ENCODE measurements around the gene GUCY2F.

The GUCY2F gene

GRCh38 chrX:109481986-109482385, at the start of gene GUCY2F:
GUCY2F (minus strand) TSS chrX:109482086; CDS start chrX:109475936, 6,150 bp downstream.
- Histone ChIP-seq H3K27ac (ENCODE audit: low read depth, low read length) (no peak within 1 kb of the TSS), H3K36me3 (ENCODE audit: low read length) (no peaks in the 10 kb centered on the region), H3K9me2 (replicated peaks; ENCODE audit: insufficient read depth, low read length) (no peaks in the 10 kb centered on the region)

GRCh38 chrX:109519001-109519400, 37.1 kb upstream of the GUCY2F start:
- Histone ChIP-seq H3F3A (ENCODE audit: insufficient read depth) (no peaks in the 10 kb centered on the region), H4K20me1 (ENCODE audit: low read depth, low read length) (no peaks in the 10 kb centered on the region), H3K9me2 (replicated peaks; ENCODE audit: insufficient read depth, low read length) (no peaks in the 10 kb centered on the region), H2AFZ (ENCODE audit: low read depth, low read length, severe bottlenecking) (no peak overlapping the region), H3K9me3 (ENCODE audit: insufficient read depth, low read length) (no peaks in the 10 kb centered on the region), H3K27me3 (ENCODE audit: low read length) (no peaks in the 10 kb centered on the region), H3K36me3 (ENCODE audit: low read length) (no peaks in the 10 kb centered on the region), H3K27ac (ENCODE audit: low read depth, low read length) (no peak overlapping the region), H3K9ac (ENCODE audit: low read length) (no peak overlapping the region), H3K79me2 (ENCODE audit: insufficient read depth, low read length) (no peaks in the 10 kb centered on the region), H3K4me2 (ENCODE audit: low read depth, low read length, poor library complexity, severe bottlenecking) (no peak overlapping the region), H3K4me3 (ENCODE audit: insufficient read depth, low read length, poor library complexity, severe bottlenecking) (no peak overlapping the region)
- TF ChIP-seq EZH2phosphoT487 (conservative IDR thresholded peaks at IDR 0.05; ENCODE audit: low read length) (no peak), CTCF (IDR thresholded peaks at IDR 0.05; ENCODE audit: insufficient read depth, low read length, poor library complexity, severe bottlenecking) (no peak)

More at GRCh38 chrX:109481986-109482385, at the start of gene GUCY2F:
- no peak for TF ChIP-seq EZH2phosphoT487 (conservative IDR thresholded peaks at IDR 0.05; ENCODE audit: low read length)
- no peak for TF ChIP-seq CTCF (IDR thresholded peaks at IDR 0.05; ENCODE audit: insufficient read depth, low read length, poor library complexity, severe bottlenecking)
- Histone ChIP-seq H4K20me1 (ENCODE audit: low read depth, low read length) (no peaks in the 10 kb centered on the region), H3K79me2 (ENCODE audit: insufficient read depth, low read length) (no peaks in the 10 kb centered on the region), H3K4me2 (ENCODE audit: low read depth, low read length, poor library complexity, severe bottlenecking) (no peak within 1 kb of the TSS), H3K4me3 (ENCODE audit: insufficient read depth, low read length, poor library complexity, severe bottlenecking) (no peak within 1 kb of the TSS), H3K9me3 (ENCODE audit: insufficient read depth, low read length) (no peaks in the 10 kb centered on the region), H3K27me3 (ENCODE audit: low read length) (no peaks in the 10 kb centered on the region), H3F3A (ENCODE audit: insufficient read depth) (no peaks in the 10 kb centered on the region), H2AFZ (ENCODE audit: low read depth, low read length, severe bottlenecking) (no peak within 1 kb of the TSS), H3K9ac (ENCODE audit: low read length) (no peak within 1 kb of the TSS)

GRCh38 chrX:109511113-109511512, 29.2 kb upstream of the GUCY2F start:
- Histone ChIP-seq H3K36me3 (ENCODE audit: low read length) (no peaks in the 10 kb centered on the region), H3K4me3 (ENCODE audit: insufficient read depth, low read length, poor library complexity, severe bottlenecking) (no peak overlapping the region), H3F3A (ENCODE audit: insufficient read depth) (no peaks in the 10 kb centered on the region), H3K9me3 (ENCODE audit: insufficient read depth, low read length) (no peaks in the 10 kb centered on the region), H3K27me3 (ENCODE audit: low read length) (no peaks in the 10 kb centered on the region), H2AFZ (ENCODE audit: low read depth, low read length, severe bottlenecking) (no peak overlapping the region), H3K27ac (ENCODE audit: low read depth, low read length) (no peak overlapping the region), H3K4me2 (ENCODE audit: low read depth, low read length, poor library complexity, severe bottlenecking) (no peak overlapping the region), H4K20me1 (ENCODE audit: low read depth, low read length) (no peaks in the 10 kb centered on the region), H3K79me2 (ENCODE audit: insufficient read depth, low read length) (no peaks in the 10 kb centered on the region), H3K9ac (ENCODE audit: low read length) (no peak overlapping the region), H3K9me2 (replicated peaks; ENCODE audit: insufficient read depth, low read length) (no peaks in the 10 kb centered on the region)
- no peak for TF ChIP-seq CTCF (IDR thresholded peaks at IDR 0.05; ENCODE audit: insufficient read depth, low read length, poor library complexity, severe bottlenecking)
- TF ChIP-seq EZH2phosphoT487 (conservative IDR thresholded peaks at IDR 0.05; ENCODE audit: low read length): no peak
